H1 (cell line): Measurements from ENCODE around the gene BIN1. TPM values are rescaled to one million over a fixed set of nuclear protein-coding genes. Genes with fewer than 3 reads are reported as not detected.

ENCODE experiments used
- SAP30 ChIP-seq: fragments of 300-600 bp; sonication (generic); IDR thresholded peaks from 2 replicates; pipeline ENCODE4 v1.7.1; 2012; ENCODE audit warnings: low read length, moderate library complexity, mild to moderate bottlenecking, inconsistent platforms; ENCODE audit not compliant: insufficient read depth, insufficient replicate concordance
- polyA plus RNA-seq, 7 experiments: library from polyadenylated mRNA; depleted of rRNA in 3 of 7; stranded (reverse) in 5 of 7; unstranded in 2 of 7; fragments of >200 nt in 5 of 7; fragments of 200-250 nt in 2 of 7; gene quantifications; 1 replicate in 5 of 7; 2 replicates in 1 of 7; 4 replicates in 1 of 7; pipeline versions ENCODE4 v1.2.1 to v1.2.3, GENCODE V29; 2011 to 2013; ENCODE audit warnings: missing spikeins in 2 of 7, mixed read lengths in 2 of 7
- total RNA-seq: library from RNA; stranded (reverse); fragmentation: NEBNext Ultra II Directional; extraction: Animal tissue kit (Norgen Biotek cat#: 25700); gene quantifications from 2 replicates; pipeline ENCODE4 v1.2.1, GENCODE V29; 2021

The BIN1 gene
- total and polyA plus RNA-seq, 2 of the 8 experiments (the other 6 are each of a cell fraction or from before 2014, with no cell fraction given): 23.6 to 35.6 TPM

DNA sequence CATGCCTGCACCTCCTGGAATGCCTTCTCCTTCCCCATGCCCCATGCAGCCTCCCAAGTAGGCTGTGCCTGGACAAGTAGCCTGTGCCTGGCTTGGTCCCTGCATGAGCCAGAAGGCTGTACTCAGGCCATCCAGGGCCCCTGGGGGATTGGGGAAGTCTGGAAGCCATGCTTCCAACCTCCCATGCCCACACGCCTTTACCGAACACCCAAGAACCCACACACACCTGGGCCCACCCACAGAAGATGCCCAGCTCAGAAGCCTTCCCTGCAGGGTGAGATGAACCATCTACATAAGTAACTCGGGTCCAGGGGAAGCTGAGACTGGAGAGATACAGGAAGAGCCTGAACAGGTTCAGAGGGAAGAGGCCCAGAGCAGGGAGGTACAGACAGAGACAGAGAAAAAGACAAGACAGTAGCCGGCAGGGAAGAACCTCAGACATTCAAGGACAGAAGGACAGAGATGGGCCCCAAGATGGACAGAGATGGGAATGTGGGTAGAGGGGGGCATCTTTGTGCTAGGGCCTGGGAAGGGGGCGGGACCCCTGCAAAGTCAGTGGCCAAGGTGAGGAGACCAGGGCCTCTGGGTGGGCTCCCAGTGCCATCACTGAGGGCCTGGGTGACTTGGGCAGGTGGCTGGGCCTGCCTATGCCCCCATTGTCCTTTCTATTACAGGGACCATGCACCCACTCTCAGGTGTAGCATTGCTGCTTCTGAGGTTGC, 4.3 kb downstream of the BIN1 start (continued):
- no peak for TF ChIP-seq SAP30
